ENCODE measurements around the gene MAPK1. TPM values are rescaled to one million over a fixed set of nuclear protein-coding genes. Genes with fewer than 3 reads are reported as not detected.

MAPK1 gene
- total and polyA plus RNA-seq, 8 donors = 89.8 to 171 (median 104) TPM

DNA sequence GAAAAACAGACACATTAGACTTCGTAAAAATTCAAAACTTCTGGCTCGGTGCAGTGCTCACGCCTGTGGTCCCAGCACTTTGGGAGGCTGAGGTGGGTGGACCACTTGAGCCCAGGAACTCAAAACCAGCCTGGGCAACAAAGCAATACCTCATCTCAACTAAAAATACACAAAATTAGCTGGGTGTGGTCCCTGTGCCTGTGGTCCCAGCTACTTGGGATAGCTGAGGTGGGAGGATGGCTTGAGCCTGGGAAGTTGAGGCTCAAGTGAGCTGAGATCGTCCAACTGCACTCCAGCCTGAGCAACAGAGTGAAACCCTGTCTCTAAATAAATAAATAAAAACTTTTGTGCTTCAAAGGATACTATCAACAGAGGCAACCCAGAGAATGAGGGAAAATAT, 155.6 kb downstream of the MAPK1 start:
- Histone ChIP-seq H3K27me3 (no peaks in the 10 kb centered on the region), H3K4me1 (peaks cover 0 to 10% of the 10 kb centered on the region in 2 donors), H3K27ac (no peak overlapping the region), H3K36me3 (no peaks in the 10 kb centered on the region), H3K9me3 (no peaks in the 10 kb centered on the region), H3K4me3 (no peak overlapping the region)
- DNase-seq (no peak), ATAC-seq (no peak)
- TF ChIP-seq, protein P1, sequence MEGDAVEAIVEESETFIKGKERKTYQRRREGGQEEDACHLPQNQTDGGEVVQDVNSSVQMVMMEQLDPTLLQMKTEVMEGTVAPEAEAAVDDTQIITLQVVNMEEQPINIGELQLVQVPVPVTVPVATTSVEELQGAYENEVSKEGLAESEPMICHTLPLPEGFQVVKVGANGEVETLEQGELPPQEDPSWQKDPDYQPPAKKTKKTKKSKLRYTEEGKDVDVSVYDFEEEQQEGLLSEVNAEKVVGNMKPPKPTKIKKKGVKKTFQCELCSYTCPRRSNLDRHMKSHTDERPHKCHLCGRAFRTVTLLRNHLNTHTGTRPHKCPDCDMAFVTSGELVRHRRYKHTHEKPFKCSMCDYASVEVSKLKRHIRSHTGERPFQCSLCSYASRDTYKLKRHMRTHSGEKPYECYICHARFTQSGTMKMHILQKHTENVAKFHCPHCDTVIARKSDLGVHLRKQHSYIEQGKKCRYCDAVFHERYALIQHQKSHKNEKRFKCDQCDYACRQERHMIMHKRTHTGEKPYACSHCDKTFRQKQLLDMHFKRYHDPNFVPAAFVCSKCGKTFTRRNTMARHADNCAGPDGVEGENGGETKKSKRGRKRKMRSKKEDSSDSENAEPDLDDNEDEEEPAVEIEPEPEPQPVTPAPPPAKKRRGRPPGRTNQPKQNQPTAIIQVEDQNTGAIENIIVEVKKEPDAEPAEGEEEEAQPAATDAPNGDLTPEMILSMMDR (IDR thresholded peaks at IDR 0.05) = no peak
- intact Hi-C loops (cut with DNase I) = loop anchor here in 1 of 2 donors (10.0 kb wide), 1 partner anchor 223 kb away; no protein-coding TSS in a partner anchor

DNA sequence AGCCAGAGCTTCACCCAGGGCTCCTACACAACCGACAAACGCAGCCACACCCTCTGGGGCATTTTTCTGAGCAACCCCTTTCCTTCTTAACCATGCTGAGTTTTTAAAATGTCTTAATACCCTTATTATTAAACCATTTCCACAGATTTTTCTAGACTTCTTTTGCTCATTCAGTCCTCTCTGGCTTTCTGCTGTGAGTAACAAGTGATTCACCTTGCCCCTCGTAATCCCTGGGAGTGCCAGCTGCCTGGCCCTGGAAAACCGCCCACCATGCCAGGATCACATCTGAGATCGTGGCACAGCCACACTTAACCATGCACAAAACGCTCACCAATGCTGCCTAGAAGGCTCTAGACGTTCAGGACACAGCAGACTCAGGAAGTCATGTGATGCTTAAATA, 157.3 kb downstream of the MAPK1 start:
- H3K4me1 ChIP-seq = peaks cover 0 to 10% of the 10 kb centered on the region in 2 donors
- no peaks in the 10 kb centered on the region for H3K27me3 ChIP-seq
- H3K36me3 ChIP-seq = no peaks in the 10 kb centered on the region
- intact Hi-C loops (cut with DNase I) = loop anchor here in 1 of 2 donors (10.0 kb wide), 1 partner anchor 225 kb away; no protein-coding TSS in a partner anchor
- TF ChIP-seq, protein P1 (IDR thresholded peaks at IDR 0.05) = no peak
- ATAC-seq (no peak), DNase-seq (no peak)
- H3K27ac ChIP-seq = no peak overlapping the region
- H3K4me3 ChIP-seq = no peak overlapping the region
- no peaks in the 10 kb centered on the region for H3K9me3 ChIP-seq

DNA sequence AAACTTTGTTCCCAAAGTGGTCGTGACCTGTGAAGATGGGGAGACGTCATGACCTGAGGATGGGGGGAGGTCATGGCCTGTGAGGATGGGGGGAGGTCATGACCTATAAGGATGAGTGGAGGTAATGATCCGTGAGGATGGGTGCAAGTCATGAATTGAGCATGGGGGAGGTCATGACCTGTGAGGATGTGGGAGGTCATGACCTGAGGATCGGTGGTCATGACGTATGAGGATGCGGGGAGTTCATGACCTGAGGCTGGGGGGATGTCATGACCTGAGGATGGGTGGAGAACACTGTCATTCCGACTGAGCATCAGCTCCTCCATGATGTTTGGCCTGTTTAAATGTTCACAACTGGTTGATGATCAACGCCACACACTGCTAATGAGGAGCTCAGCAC, 157.8 kb downstream of the MAPK1 start:
- intact Hi-C loops (cut with DNase I) = loop anchor here in 1 of 2 donors (10.0 kb wide), 1 partner anchor 225 kb away; no protein-coding TSS in a partner anchor

DNA sequence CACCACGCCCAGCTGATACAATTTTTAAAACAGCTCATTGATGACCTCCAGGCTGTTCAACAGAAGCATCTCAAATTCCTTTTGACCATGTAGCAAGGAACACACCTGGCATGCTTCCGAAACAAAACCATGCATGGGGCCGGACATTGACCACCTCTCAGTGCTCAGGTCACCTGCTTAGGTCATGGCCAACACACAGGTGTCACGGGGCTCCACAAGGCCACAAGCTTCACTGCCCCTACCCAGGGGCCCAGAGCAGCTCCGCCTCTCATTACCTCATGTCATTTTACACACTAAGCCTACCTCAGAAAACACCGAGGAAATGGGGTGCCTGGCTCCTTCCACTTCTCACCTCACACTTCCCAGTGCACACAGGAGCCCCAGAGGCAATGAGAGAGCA, 158.5 kb downstream of the MAPK1 start:
- no peak for DNase-seq
- Histone ChIP-seq H3K27me3 (no peaks in the 10 kb centered on the region), H3K36me3 (no peaks in the 10 kb centered on the region), H3K4me1 (peaks cover 0 to 10% of the 10 kb centered on the region in 2 donors), H3K9me3 (no peaks in the 10 kb centered on the region), H3K4me3 (no peak overlapping the region), H3K27ac (no peak overlapping the region)
- intact Hi-C loops (cut with DNase I) = no loop called here
- TF ChIP-seq, protein P1 (IDR thresholded peaks at IDR 0.05) = no peak
- ATAC-seq = no peak

More for the DNA sequence above, 157.8 kb downstream of the MAPK1 start:
- ATAC-seq (no peak), DNase-seq (no peak)
- no peak overlapping the region for H3K27ac ChIP-seq
- H3K27me3 ChIP-seq = no peaks in the 10 kb centered on the region
- no peaks in the 10 kb centered on the region for H3K36me3 ChIP-seq
- H3K4me1 ChIP-seq = peaks cover 0 to 10% of the 10 kb centered on the region in 2 donors
- no peak overlapping the region for H3K4me3 ChIP-seq
- TF ChIP-seq, protein P1 (IDR thresholded peaks at IDR 0.05) = no peak
- no peaks in the 10 kb centered on the region for H3K9me3 ChIP-seq

DNA sequence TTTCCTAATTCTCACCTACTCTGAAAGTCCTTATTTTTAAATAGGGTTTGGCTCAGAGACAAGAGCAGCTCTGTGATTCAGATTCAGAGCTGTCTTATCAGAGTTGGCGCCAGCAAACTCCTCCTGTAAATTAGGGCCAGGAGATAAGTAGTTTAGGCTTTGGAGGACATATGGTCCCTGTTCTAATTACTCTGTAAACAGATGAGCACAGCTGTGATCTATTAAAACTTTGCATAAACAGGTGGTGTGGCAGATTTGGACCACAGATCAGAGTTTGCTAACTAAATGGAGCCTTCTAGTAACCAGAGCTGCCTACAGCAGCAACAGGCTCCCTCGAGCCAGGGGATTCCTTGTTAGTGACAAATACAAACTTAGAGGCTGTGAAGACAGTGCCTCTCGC, 159.8 kb downstream of the MAPK1 start:
- H3K4me1 ChIP-seq = peaks cover 0 to under 1% of the 10 kb centered on the region in 2 donors
- no peaks in the 10 kb centered on the region for H3K36me3 ChIP-seq
- no peak overlapping the region for H3K4me3 ChIP-seq
- no peaks in the 10 kb centered on the region for H3K9me3 ChIP-seq
- H3K27me3 ChIP-seq = no peaks in the 10 kb centered on the region
- peak in 2 of 4 donors; percentile 33 to 57 for DNase-seq
- no peak for ATAC-seq
- no peak overlapping the region for H3K27ac ChIP-seq
- TF ChIP-seq, protein P1 (IDR thresholded peaks at IDR 0.05) = no peak
- intact Hi-C loops (cut with DNase I) = no loop called here

Other genes with a start within 250 kb of the MAPK1 start
- gene YDJC, start 237.6 kb downstream of the MAPK1 start, total RNA-seq = 10 to 100 TPM; 13.1 to 17.2 TPM
- gene YDJC, start 237.6 kb downstream of the MAPK1 start, polyA plus RNA-seq (ENCODE audit: insufficient read length in 6 of 6) = 10 to 100 TPM in 3 of 6 donors, 1 to 10 TPM in 3; 6.2 to 11.3 (median 9.7) TPM
- 1 to 10 TPM in 1 of 2 donors, under 1 TPM in 1; 0.26 to 1.1 TPM for gene CCDC116, start 234.9 kb downstream of the MAPK1 start, total RNA-seq
- 1 to 10 TPM in 1 of 6 donors, under 1 TPM in 5; 0.61 to 1.0 (median 0.85) TPM for gene CCDC116, start 234.9 kb downstream of the MAPK1 start, polyA plus RNA-seq (ENCODE audit: insufficient read length in 6 of 6)
- gene SDF2L1, start 225.3 kb downstream of the MAPK1 start, total RNA-seq = 10 to 100 TPM; 47.2 to 82.1 TPM
- 10 to 100 TPM; 11.9 to 23.5 (median 15.4) TPM for gene SDF2L1, start 225.3 kb downstream of the MAPK1 start, polyA plus RNA-seq (ENCODE audit: insufficient read length in 6 of 6)
- 10 to 100 TPM; 34.1 to 38.0 TPM for gene PPIL2, start 201.6 kb downstream of the MAPK1 start, total RNA-seq
- gene PPIL2, start 201.6 kb downstream of the MAPK1 start, polyA plus RNA-seq (ENCODE audit: insufficient read length in 6 of 6) = 10 to 100 TPM; 33.3 to 46.7 (median 35.7) TPM
- 1 to 10 TPM; 2.4 to 6.9 TPM for gene YPEL1, start 131.9 kb downstream of the MAPK1 start, total RNA-seq
- 10 to 100 TPM; 16.2 to 20.9 (median 19.3) TPM for gene YPEL1, start 131.9 kb downstream of the MAPK1 start, polyA plus RNA-seq (ENCODE audit: insufficient read length in 6 of 6)
- gene PPM1F, start 85.2 kb upstream of the MAPK1 start, total RNA-seq = 10 to 100 TPM; 31.0 to 55.8 TPM
- gene PPM1F, start 85.2 kb upstream of the MAPK1 start, polyA plus RNA-seq (ENCODE audit: insufficient read length in 6 of 6) = 10 to 100 TPM; 37.0 to 60.0 (median 51.3) TPM
- gene TOP3B, start 115.1 kb upstream of the MAPK1 start, total RNA-seq = 10 to 100 TPM; 22.5 to 33.6 TPM
- gene TOP3B, start 115.1 kb upstream of the MAPK1 start, polyA plus RNA-seq (ENCODE audit: insufficient read length in 6 of 6) = 10 to 100 TPM; 28.4 to 43.5 (median 30.6) TPM

Measured in left lung (tissue), 10 donors.